Measurements from ENCODE around the gene NUTM2D.
"Not testable (repeated sequence)": the region's sequence is repeated elsewhere in the genome, so short reads cannot be mapped to it uniquely, and the experiment has no call there.

- not testable (repeated sequence) for TF ChIP-seq EZH2 (IDR thresholded peaks at IDR 0.05; ENCODE audit: low read length, missing control alignments); CTCF (conservative IDR thresholded peaks at IDR 0.05 in 1 of 2, IDR thresholded peaks at IDR 0.05 in 1 of 2; ENCODE audit: low read depth in 1 of 2, low read length in 2 of 2)
Observed at GRCh38 chr10:87407516-87408467, 50.2 kb downstream of the NUTM2D start.
